ENCODE data around the gene KRTAP21-1. TPM values are rescaled to one million over a fixed set of nuclear protein-coding genes. Genes with fewer than 3 reads are reported as not detected.

The KRTAP21-1 gene
- polyA plus RNA-seq, 1 donor (not counting 4 experiments of a cell fraction or from before 2014, with no cell fraction given), result not detected

GRCh38 chr21:30710499-30710898 lies 44.7 kb downstream of the KRTAP21-1 start:
- dilution Hi-C loops (cut with MboI; ENCODE audit: extremely low pct_ligation_motif_present, low sequenced_read_pairs), result no loop called here
- no peaks in the 10 kb centered on the region for H3K36me3 ChIP-seq (ENCODE audit: control insufficient read depth in 2 of 2, extremely low read depth in 1 of 2, insufficient read depth in 2 of 2, low read length in 2 of 2)
- DNase-seq (ENCODE audit: low read depth, low spot score) (peak; percentile 73), FAIRE-seq (no peak)
- H3K4me2 ChIP-seq (ENCODE audit: control insufficient read depth, extremely low read depth, insufficient read depth, low read depth, low read length), result no peak overlapping the region
- peaks cover 10% of the 10 kb centered on the region for H3K4me1 ChIP-seq (ENCODE audit: control insufficient read depth, extremely low read depth, insufficient read depth, low read length)
- no peaks in the 10 kb centered on the region for H3K27me3 ChIP-seq (ENCODE audit: control insufficient read depth, extremely low read depth, insufficient read depth, low read length)
- H3K9me1 ChIP-seq (ENCODE audit: control insufficient read depth, extremely low read depth, insufficient read depth, low read length), result no peaks in the 10 kb centered on the region
- TF ChIP-seq, protein P1, sequence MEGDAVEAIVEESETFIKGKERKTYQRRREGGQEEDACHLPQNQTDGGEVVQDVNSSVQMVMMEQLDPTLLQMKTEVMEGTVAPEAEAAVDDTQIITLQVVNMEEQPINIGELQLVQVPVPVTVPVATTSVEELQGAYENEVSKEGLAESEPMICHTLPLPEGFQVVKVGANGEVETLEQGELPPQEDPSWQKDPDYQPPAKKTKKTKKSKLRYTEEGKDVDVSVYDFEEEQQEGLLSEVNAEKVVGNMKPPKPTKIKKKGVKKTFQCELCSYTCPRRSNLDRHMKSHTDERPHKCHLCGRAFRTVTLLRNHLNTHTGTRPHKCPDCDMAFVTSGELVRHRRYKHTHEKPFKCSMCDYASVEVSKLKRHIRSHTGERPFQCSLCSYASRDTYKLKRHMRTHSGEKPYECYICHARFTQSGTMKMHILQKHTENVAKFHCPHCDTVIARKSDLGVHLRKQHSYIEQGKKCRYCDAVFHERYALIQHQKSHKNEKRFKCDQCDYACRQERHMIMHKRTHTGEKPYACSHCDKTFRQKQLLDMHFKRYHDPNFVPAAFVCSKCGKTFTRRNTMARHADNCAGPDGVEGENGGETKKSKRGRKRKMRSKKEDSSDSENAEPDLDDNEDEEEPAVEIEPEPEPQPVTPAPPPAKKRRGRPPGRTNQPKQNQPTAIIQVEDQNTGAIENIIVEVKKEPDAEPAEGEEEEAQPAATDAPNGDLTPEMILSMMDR (optimal IDR thresholded peaks at IDR 0.05 in 1 of 3, IDR thresholded peaks at IDR 0.05 in 1 of 3, conservative IDR thresholded peaks at IDR 0.05 in 1 of 3; ENCODE audit: extremely low read depth in 1 of 3, insufficient read depth in 2 of 3, low read length in 3 of 3), result no peak
- TF ChIP-seq EZH2 (IDR thresholded peaks at IDR 0.05; ENCODE audit: low read length), result no peak
- no peak overlapping the region for H3K4me3 ChIP-seq (ENCODE audit: control insufficient read depth in 2 of 3, extremely low read depth in 1 of 3, insufficient read depth in 2 of 3, low read depth in 1 of 3, low read length in 3 of 3)
- peak overlapping the region; percentile 88 for H3K27ac ChIP-seq (ENCODE audit: control insufficient read depth, insufficient read depth, low read length)
- H4K20me1 ChIP-seq (ENCODE audit: control insufficient read depth, extremely low read depth, insufficient read depth, low read length), result no peaks in the 10 kb centered on the region
- no peaks in the 10 kb centered on the region for H3K79me2 ChIP-seq (ENCODE audit: control insufficient read depth, insufficient read depth, low read length)
- no peaks in the 10 kb centered on the region for H3K9me3 ChIP-seq (ENCODE audit: control insufficient read depth, low read depth, low read length)
- H2AFZ ChIP-seq (ENCODE audit: control insufficient read depth, low read length), result no peak overlapping the region
- peak overlapping the region; percentile 17 for H3K9ac ChIP-seq (ENCODE audit: control insufficient read depth, extremely low read depth, insufficient read depth, low read length)

DNA sequence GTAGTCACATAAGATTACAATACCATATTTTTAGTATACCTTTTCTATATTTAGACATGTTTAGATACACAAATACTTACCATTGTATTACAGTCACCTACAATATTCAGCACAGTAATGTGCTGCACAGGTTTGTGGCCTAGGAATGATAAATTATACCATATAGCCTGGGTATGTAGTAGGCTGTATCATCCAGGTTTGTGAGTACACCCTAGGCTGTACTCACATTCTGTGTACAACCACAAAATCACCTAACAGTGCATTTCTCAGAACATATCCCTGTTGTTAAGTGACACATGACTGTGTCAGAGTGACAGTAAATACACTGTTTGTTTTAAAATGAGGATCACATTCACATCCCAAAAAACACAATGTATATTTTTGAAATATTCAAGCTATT lies 47.8 kb downstream of the KRTAP21-1 start:
- Histone ChIP-seq H3K79me2 (ENCODE audit: control insufficient read depth, insufficient read depth, low read length) (no peaks in the 10 kb centered on the region), H2AFZ (ENCODE audit: control insufficient read depth, low read length) (no peak overlapping the region), H3K9me3 (ENCODE audit: control insufficient read depth, low read depth, low read length) (no peaks in the 10 kb centered on the region), H3K27me3 (ENCODE audit: control insufficient read depth, extremely low read depth, insufficient read depth, low read length) (no peaks in the 10 kb centered on the region), H4K20me1 (ENCODE audit: control insufficient read depth, extremely low read depth, insufficient read depth, low read length) (no peaks in the 10 kb centered on the region), H3K27ac (ENCODE audit: control insufficient read depth, insufficient read depth, low read length) (no peak overlapping the region), H3K4me3 (ENCODE audit: control insufficient read depth in 2 of 3, extremely low read depth in 1 of 3, insufficient read depth in 2 of 3, low read depth in 1 of 3, low read length in 3 of 3) (no peak overlapping the region), H3K9me1 (ENCODE audit: control insufficient read depth, extremely low read depth, insufficient read depth, low read length) (no peaks in the 10 kb centered on the region), H3K4me1 (ENCODE audit: control insufficient read depth, extremely low read depth, insufficient read depth, low read length) (no peaks in the 10 kb centered on the region), H3K9ac (ENCODE audit: control insufficient read depth, extremely low read depth, insufficient read depth, low read length) (no peak overlapping the region), H3K4me2 (ENCODE audit: control insufficient read depth, extremely low read depth, insufficient read depth, low read depth, low read length) (no peak overlapping the region), H3K36me3 (ENCODE audit: control insufficient read depth in 2 of 2, extremely low read depth in 1 of 2, insufficient read depth in 2 of 2, low read length in 2 of 2) (no peaks in the 10 kb centered on the region)
- no peak for DNase-seq (ENCODE audit: low read depth, low spot score)
- no peak for FAIRE-seq
- dilution Hi-C loops (cut with MboI; ENCODE audit: extremely low pct_ligation_motif_present, low sequenced_read_pairs), result no loop called here
- no peak for TF ChIP-seq EZH2 (IDR thresholded peaks at IDR 0.05; ENCODE audit: low read length)
- TF ChIP-seq, protein P1 (optimal IDR thresholded peaks at IDR 0.05 in 1 of 3, IDR thresholded peaks at IDR 0.05 in 1 of 3, conservative IDR thresholded peaks at IDR 0.05 in 1 of 3; ENCODE audit: extremely low read depth in 1 of 3, insufficient read depth in 2 of 3, low read length in 3 of 3), result no peak

Small RNAs within 50 kb of the gene (small RNA-seq; reads per million reads assigned to genes)
- gene AP000244.1 (ENCODE audit: insufficient read length in 3 of 3, low read depth in 3 of 3, low replicate concordance in 1 of 3) (0 reads per million in 3 experiments), gene KRTAP21-3 (ENCODE audit: insufficient read length in 3 of 3, low read depth in 3 of 3, low replicate concordance in 1 of 3) (0 to 0.25 (median 0.20) reads per million in 3 experiments), gene KRTAP8-2P (ENCODE audit: insufficient read length in 3 of 3, low read depth in 3 of 3, low replicate concordance in 1 of 3) (0 reads per million in 3 experiments)

Other genes starting within 250 kb of the KRTAP21-1 start
- gene KRTAP19-6, start 213.6 kb downstream of the KRTAP21-1 start, polyA plus RNA-seq, result not detected in 3 replicates
- not detected in 3 replicates for gene KRTAP19-7, start 194.1 kb downstream of the KRTAP21-1 start, polyA plus RNA-seq
- gene KRTAP22-2, start 165.0 kb downstream of the KRTAP21-1 start, polyA plus RNA-seq, result not detected in 3 replicates
- gene KRTAP6-3, start 163.0 kb downstream of the KRTAP21-1 start, polyA plus RNA-seq, result not detected in 3 replicates
- not detected in 3 replicates for gene KRTAP6-2, start 156.5 kb downstream of the KRTAP21-1 start, polyA plus RNA-seq
- not detected in 3 replicates for gene KRTAP22-1, start 154.3 kb downstream of the KRTAP21-1 start, polyA plus RNA-seq
- not detected in 3 replicates for gene KRTAP6-1, start 141.5 kb downstream of the KRTAP21-1 start, polyA plus RNA-seq
- gene KRTAP20-1, start 139.0 kb downstream of the KRTAP21-1 start, polyA plus RNA-seq, result not detected in 3 replicates
- not detected in 3 replicates for gene KRTAP20-4, start 134.8 kb downstream of the KRTAP21-1 start, polyA plus RNA-seq
- not detected in 3 replicates for gene KRTAP20-2, start 120.2 kb downstream of the KRTAP21-1 start, polyA plus RNA-seq
- gene KRTAP20-3, start 112.6 kb downstream of the KRTAP21-1 start, polyA plus RNA-seq, result not detected in 3 replicates
- not detected in 3 replicates for gene KRTAP21-3, start 36.7 kb downstream of the KRTAP21-1 start, polyA plus RNA-seq
- gene KRTAP21-2, start 8.2 kb downstream of the KRTAP21-1 start, polyA plus RNA-seq, result not detected in 3 replicates
- not detected in 3 replicates for gene KRTAP8-1, start 57.8 kb upstream of the KRTAP21-1 start, polyA plus RNA-seq
- gene KRTAP7-1, start 74.3 kb upstream of the KRTAP21-1 start, polyA plus RNA-seq, result not detected in 3 replicates
- gene KRTAP11-1, start 126.2 kb upstream of the KRTAP21-1 start, polyA plus RNA-seq, result not detected in 3 replicates